Lower leg skin (tissue), 4 donors: ENCODE results near the gene FTO. TPM values are rescaled to one million over a fixed set of nuclear protein-coding genes. Genes with fewer than 3 reads are reported as not detected.
A peak's percentile ranks its signal among the peaks of the same experiment; 100 is the strongest.

Experiments
- DNase-seq, 2 donors: peaks; one replicate each; pipeline ENCODE4 v3.0.0-alpha.2; 2019; ENCODE audit warnings: low spot score in 2 of 2
- H3K4me3 ChIP-seq: fragments of 200-600 bp; sonication (generic); 2 replicates; pipeline ENCODE4 v1.5.1; 2017; ENCODE audit warnings: mild to moderate bottlenecking, low read depth; ENCODE audit not compliant: poor library complexity, severe bottlenecking
- POLR2A ChIP-seq, 2 donors: fragments of 450-650 bp; IDR thresholded peaks; one replicate each; pipeline ENCODE4 v1.6.1; 2016 to 2017; ENCODE audit warnings: antibody characterized with exemption in 2 of 2, mild to moderate bottlenecking in 1 of 2, moderate library complexity in 1 of 2
- WGBS, 2 donors: methylation state at CpG; one replicate each; pipeline ENCODE4 v1.1.5; 2018; 5-methylcytosine and 5-hydroxymethylcytosine counted together
- intact Hi-C: fragments of 100-400 bp; cut with DNase I; formaldehyde crosslinking; loops from one replicate; pipeline ENCODE4 v1.15.0; 2023; ENCODE audit warnings: low total_unique reads
- total RNA-seq, 4 donors: library from RNA; depleted of rRNA; stranded (reverse); fragments of >200 nt; gene quantifications; one replicate each; pipeline ENCODE4 v1.1.0, GENCODE V29; 2016
- TF ChIP-seq, protein P1 (sequence below), 3 donors: fragments of 450-650 bp; IDR thresholded peaks; one replicate each; pipeline ENCODE4 v1.5.1; 2016; ENCODE audit warnings: antibody characterized with exemption in 3 of 3, mild to moderate bottlenecking in 3 of 3, moderate library complexity in 2 of 3

FTO gene
- total RNA-seq, 4 donors from 2014 or later, result 61.2 to 88.2 (median 64.1) TPM

DNA sequence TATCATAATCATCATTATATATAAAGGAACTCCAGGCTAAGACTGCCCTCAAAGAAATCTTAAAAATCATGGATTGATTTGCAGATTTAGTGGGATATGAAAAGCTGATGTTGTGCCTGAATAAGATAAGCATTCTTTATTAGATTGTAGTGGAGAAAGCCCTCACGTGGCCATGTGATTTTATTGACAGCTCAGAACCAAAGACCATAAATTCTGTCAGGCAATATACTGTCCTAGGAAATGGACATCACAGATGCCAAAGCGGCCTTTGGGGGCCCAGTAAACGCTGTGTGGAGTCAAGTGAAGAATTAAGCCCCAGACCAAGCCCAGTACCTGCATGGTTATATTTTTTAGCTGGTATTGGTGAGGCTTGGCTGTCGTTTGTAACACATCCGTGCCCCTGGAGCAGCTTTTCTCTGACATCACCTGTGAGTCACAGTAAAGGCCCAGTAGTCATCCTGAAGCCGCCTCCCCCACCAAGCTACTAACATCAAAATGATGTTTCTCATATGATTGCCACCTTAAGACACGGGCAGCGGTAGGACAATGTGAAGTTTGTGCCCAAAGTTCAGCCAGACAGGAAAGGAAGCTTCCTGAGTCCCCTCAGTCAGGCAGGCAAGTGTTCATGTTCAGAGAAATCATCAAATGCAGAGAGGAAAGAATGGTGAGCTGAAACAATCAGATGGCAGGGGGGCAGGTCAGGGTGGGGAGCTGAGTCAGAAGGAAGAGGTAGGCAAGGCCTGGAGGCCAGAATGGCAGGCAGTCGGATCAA is 373.3 kb downstream of the FTO start:
- 76 to 80% methylated on average over 9 of the region's 9 CpGs for WGBS, 2 donors
- no peak for TF ChIP-seq POLR2A (IDR thresholded peaks at IDR 0.05)
- DNase-seq, result no peak
- H3K4me3 ChIP-seq, result no peak overlapping the region
- intact Hi-C loops, result no loop called here

DNA sequence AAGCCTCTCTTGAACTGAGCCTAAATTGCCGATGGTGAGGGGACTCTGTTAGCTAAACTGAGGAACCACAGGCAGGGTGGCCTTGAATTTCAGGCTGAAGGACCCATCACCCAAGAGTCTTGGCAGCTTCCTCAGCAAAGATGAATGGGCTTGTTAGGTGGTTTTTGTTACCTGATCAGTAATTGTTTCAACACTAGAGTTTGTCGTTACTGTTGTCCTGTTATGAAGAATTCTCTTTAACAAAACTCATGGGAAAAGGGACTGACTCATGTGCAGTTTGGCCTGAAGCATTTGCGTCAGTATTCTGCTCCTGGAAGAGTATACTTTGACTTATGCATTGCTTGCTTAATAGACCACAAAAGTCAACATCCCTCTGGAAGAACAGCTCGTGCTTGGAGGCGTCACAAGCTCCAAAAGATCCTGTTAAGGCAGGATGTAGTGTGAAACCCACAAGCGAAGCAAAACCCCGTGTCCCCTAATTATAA is 376.6 kb downstream of the FTO start:
- peak in 1 of 2 donors; percentile 34 for DNase-seq
- WGBS, 2 donors, result 80 to 86% methylated on average over 7 of the region's 7 CpGs
- no peak overlapping the region for H3K4me3 ChIP-seq
- TF ChIP-seq POLR2A (IDR thresholded peaks at IDR 0.05), result no peak
- TF ChIP-seq, protein P1, sequence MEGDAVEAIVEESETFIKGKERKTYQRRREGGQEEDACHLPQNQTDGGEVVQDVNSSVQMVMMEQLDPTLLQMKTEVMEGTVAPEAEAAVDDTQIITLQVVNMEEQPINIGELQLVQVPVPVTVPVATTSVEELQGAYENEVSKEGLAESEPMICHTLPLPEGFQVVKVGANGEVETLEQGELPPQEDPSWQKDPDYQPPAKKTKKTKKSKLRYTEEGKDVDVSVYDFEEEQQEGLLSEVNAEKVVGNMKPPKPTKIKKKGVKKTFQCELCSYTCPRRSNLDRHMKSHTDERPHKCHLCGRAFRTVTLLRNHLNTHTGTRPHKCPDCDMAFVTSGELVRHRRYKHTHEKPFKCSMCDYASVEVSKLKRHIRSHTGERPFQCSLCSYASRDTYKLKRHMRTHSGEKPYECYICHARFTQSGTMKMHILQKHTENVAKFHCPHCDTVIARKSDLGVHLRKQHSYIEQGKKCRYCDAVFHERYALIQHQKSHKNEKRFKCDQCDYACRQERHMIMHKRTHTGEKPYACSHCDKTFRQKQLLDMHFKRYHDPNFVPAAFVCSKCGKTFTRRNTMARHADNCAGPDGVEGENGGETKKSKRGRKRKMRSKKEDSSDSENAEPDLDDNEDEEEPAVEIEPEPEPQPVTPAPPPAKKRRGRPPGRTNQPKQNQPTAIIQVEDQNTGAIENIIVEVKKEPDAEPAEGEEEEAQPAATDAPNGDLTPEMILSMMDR (IDR thresholded peaks at IDR 0.05), result no peak
- intact Hi-C loops, result no loop called here

DNA sequence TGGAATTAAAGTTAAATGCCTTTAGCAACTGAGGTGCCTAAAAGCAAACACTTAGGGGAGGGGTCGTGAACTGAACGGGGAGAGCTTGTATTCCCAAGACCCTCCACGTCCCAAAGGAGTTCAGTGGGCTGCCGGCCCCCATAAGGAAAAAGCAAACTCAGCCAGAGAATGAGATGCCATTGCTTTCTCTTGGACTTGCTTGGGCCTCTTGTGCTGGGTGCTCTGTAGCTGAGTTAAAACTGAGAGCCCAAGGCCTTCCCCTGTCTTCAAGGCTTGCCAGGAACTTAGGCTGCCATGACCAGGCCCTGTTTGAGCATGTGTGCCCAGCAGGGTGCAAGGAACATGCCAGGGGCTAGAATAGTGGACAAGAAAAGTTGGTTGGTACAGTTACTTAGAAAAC is 382.8 kb downstream of the FTO start:
- intact Hi-C loops, result no loop called here
- no peak for DNase-seq
- H3K4me3 ChIP-seq, result no peak overlapping the region
- WGBS, 2 donors, result 86 to 91% methylated on average over 4 of the region's 4 CpGs
- TF ChIP-seq, protein P1 (IDR thresholded peaks at IDR 0.05), result no peak
- no peak for TF ChIP-seq POLR2A (IDR thresholded peaks at IDR 0.05)

DNA sequence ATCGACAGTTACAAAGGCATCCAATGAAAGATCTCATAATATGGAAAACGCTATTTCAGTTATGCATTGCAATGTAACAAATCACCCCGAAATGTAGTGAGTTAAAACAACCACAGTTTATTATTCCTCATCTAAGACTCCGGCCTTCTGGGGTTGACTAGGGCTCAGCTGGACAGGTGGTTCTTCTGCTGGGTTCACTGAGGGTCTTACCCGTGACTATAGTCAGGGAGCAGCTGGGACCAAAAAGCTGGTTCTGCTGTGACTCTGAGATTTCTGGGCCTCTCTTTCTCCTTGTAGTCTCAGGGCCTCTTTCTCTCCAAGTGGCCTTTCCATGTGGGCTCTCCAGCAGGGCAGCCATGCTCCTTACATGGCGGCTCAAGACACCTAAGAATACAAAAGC is 386.6 kb downstream of the FTO start:
- no peak overlapping the region for H3K4me3 ChIP-seq
- WGBS, 2 donors, result 99% methylated on average over 6 of the region's 6 CpGs
- intact Hi-C loops, result no loop called here
- DNase-seq, result no peak
- no peak for TF ChIP-seq POLR2A (IDR thresholded peaks at IDR 0.05)
- TF ChIP-seq, protein P1 (IDR thresholded peaks at IDR 0.05), result no peak

DNA sequence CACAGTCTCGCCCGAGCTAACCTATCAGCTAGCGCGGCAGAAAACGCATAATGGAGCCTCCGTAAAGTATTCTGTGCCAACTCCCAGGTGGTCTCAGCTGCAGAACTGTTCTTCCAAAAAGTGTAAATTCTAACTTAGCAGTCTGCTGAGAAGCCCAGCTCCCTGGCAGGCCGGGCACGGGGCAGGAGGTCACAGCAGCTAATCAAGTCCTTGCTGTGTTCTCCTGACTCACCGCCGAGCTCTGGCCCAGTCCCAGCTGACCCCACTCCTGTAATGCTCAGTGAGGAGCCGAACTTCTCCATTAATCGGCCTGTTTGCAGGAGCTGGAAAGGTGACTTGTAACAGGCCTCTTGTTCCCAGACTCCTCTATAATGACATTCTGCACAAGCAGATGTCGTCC is 389.3 kb downstream of the FTO start:
- TF ChIP-seq POLR2A (IDR thresholded peaks at IDR 0.05), result no peak
- TF ChIP-seq, protein P1 (IDR thresholded peaks at IDR 0.05), result no peak

DNA sequence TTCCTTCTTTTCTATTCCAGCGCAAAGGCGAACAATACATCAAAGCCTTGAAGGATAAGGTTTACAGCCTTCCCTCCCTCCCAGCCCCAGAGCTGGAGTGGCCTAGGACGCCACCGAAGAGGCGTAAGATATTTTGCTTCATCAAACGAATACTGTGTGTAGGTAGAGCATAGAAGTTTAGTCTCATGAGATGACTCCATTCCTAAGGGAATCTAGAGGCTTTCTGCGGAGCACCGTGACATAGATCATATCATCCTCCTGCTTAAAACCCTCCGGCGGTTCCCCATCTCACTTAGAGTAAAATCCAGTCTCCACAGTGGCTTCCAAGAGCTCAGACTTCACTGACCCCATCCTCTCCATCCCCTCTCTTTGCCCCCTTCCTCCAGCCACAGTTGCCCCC is 390.7 kb downstream of the FTO start:
- WGBS, 2 donors, result 92 to 94% methylated on average over 10 of the region's 10 CpGs
- intact Hi-C loops, result no loop called here
- TF ChIP-seq, protein P1 (IDR thresholded peaks at IDR 0.05), result no peak
- TF ChIP-seq POLR2A (IDR thresholded peaks at IDR 0.05), result no peak
- no peak for DNase-seq
- no peak overlapping the region for H3K4me3 ChIP-seq

More for the DNA sequence above, 389.3 kb downstream of the FTO start:
- no peak for DNase-seq
- no peak overlapping the region for H3K4me3 ChIP-seq
- 89 to 91% methylated on average over 13 of the region's 13 CpGs for WGBS, 2 donors
- intact Hi-C loops, result no loop called here
